Liver (tissue), 9 donors: ENCODE measurements around the gene PSMB10. TPM values are rescaled to one million over a fixed set of nuclear protein-coding genes. Genes with fewer than 3 reads are reported as not detected.

Experiments used
- DNase-seq: peaks from one replicate; pipeline ENCODE4 v3.0.0-alpha.2; 2017; ENCODE audit warnings: low spot score
- H3K27ac ChIP-seq, 2 donors: one replicate each; pipeline ENCODE4 v1.7.0; 2013; ENCODE audit warnings: inconsistent platforms in 2 of 2, low read length in 2 of 2, control low read depth in 1 of 2, low read depth in 1 of 2, mild to moderate bottlenecking in 1 of 2
- H3K27me3 ChIP-seq, 4 donors: one replicate each; pipeline versions ENCODE4 v1.6.1 to v1.7.0; 2013; ENCODE audit warnings: low read length in 3 of 4, inconsistent platforms in 1 of 4, mild to moderate bottlenecking in 1 of 4, moderate library complexity in 1 of 4; ENCODE audit not compliant: control insufficient read depth in 4 of 4, insufficient read depth in 4 of 4
- H3K36me3 ChIP-seq, 4 donors: one replicate each; pipeline versions ENCODE4 v1.6.1 to v1.7.0; 2013; ENCODE audit warnings: low read length in 3 of 4, mild to moderate bottlenecking in 3 of 4, low read depth in 1 of 4, moderate library complexity in 1 of 4; ENCODE audit not compliant: control insufficient read depth in 4 of 4, insufficient read depth in 3 of 4
- H3K4me1 ChIP-seq, 4 donors: one replicate each; pipeline versions ENCODE4 v1.6.1 to v1.7.0; 2013; ENCODE audit warnings: low read length in 3 of 4, mild to moderate bottlenecking in 3 of 4, moderate library complexity in 1 of 4; ENCODE audit not compliant: control insufficient read depth in 4 of 4, insufficient read depth in 4 of 4
- H3K4me3 ChIP-seq, 3 donors: one replicate each; pipeline versions ENCODE4 v1.6.1 to v1.7.0; 2013; ENCODE audit warnings: low read length in 3 of 3, control low read depth in 1 of 3, low read depth in 1 of 3, mild to moderate bottlenecking in 1 of 3
- H3K9ac ChIP-seq, 2 donors: one replicate each; pipeline ENCODE4 v1.7.0; 2013; ENCODE audit warnings: low read length in 2 of 2, mild to moderate bottlenecking in 2 of 2, moderate library complexity in 2 of 2, control low read depth in 1 of 2, low read depth in 1 of 2
- H3K9me3 ChIP-seq, 4 donors: one replicate each; pipeline versions ENCODE4 v1.6.1 to v1.7.0; 2013; ENCODE audit warnings: low read length in 3 of 4; ENCODE audit not compliant: control insufficient read depth in 4 of 4
- ATF3 ChIP-seq: IDR thresholded peaks from 2 replicates; pipeline ENCODE4 v1.6.1; 2016; ENCODE audit warnings: antibody characterized with exemption
- EGR1 ChIP-seq, 2 donors: IDR thresholded peaks; 2 replicates each; pipeline ENCODE4 v1.6.1; 2016 to 2018; ENCODE audit warnings: antibody characterized with exemption in 2 of 2, low read depth in 2 of 2
- FOXA1 ChIP-seq: IDR thresholded peaks from 2 replicates; pipeline ENCODE4 v1.6.1; 2016; ENCODE audit warnings: antibody characterized with exemption
- FOXA2 ChIP-seq: IDR thresholded peaks from 2 replicates; pipeline ENCODE4 v1.6.1; 2016; ENCODE audit warnings: antibody characterized with exemption
- GABPA ChIP-seq, 2 donors: IDR thresholded peaks in 1 of 2; conservative IDR thresholded peaks in 1 of 2; 2 replicates each; pipeline ENCODE4 v1.6.1; 2016; ENCODE audit warnings: antibody characterized with exemption in 2 of 2, mild to moderate bottlenecking in 1 of 2, moderate library complexity in 1 of 2
- HNF4A ChIP-seq, 2 donors: conservative IDR thresholded peaks; 2 replicates each; pipeline ENCODE4 v1.6.1; 2016; ENCODE audit warnings: antibody characterized with exemption in 2 of 2, mild to moderate bottlenecking in 2 of 2
- HNF4G ChIP-seq: IDR thresholded peaks from 2 replicates; pipeline ENCODE4 v1.6.1; 2016; ENCODE audit warnings: antibody characterized with exemption
- JUND ChIP-seq, 2 donors: IDR thresholded peaks; 2 replicates each; pipeline ENCODE4 v1.6.1; 2016; ENCODE audit warnings: antibody characterized with exemption in 2 of 2
- MAX ChIP-seq: IDR thresholded peaks from 2 replicates; pipeline ENCODE4 v1.6.1; 2016; ENCODE audit warnings: antibody characterized with exemption
- NR2F2 ChIP-seq: IDR thresholded peaks from 2 replicates; pipeline ENCODE4 v1.6.1; 2016; ENCODE audit warnings: antibody characterized with exemption
- RAD21 ChIP-seq, 2 donors: IDR thresholded peaks; 2 replicates each; pipeline ENCODE4 v1.6.1; 2016; ENCODE audit warnings: antibody characterized with exemption in 2 of 2, mild to moderate bottlenecking in 2 of 2
- REST ChIP-seq: IDR thresholded peaks from 2 replicates; pipeline ENCODE4 v1.6.1; 2016; ENCODE audit warnings: antibody characterized with exemption, mild to moderate bottlenecking
- RXRA ChIP-seq, 2 donors: IDR thresholded peaks; 2 replicates each; pipeline ENCODE4 v1.6.1; 2017 to 2018; ENCODE audit warnings: antibody characterized with exemption in 2 of 2, mild to moderate bottlenecking in 1 of 2
- TAF1 ChIP-seq: conservative IDR thresholded peaks from 2 replicates; pipeline ENCODE4 v1.6.1; 2016; ENCODE audit warnings: antibody characterized with exemption, mild to moderate bottlenecking
- YY1 ChIP-seq: IDR thresholded peaks from 2 replicates; pipeline ENCODE4 v1.6.1; 2016; ENCODE audit warnings: antibody characterized with exemption, mild to moderate bottlenecking
- WGBS: extraction: QIAGEN DNeasy Blood & Tissue Kit; methylation state at CpG from one replicate; pipeline ENCODE4 v1.1.7; 2013; 5-methylcytosine and 5-hydroxymethylcytosine counted together
- polyA plus RNA-seq, 2 donors: library from polyadenylated mRNA; stranded (reverse) in 1 of 2; unstranded in 1 of 2; fragments of 200-250 nt in 1 of 2; fragments of >200 nt in 1 of 2; fragmentation: Nextera tagmentation in 1 of 2; extraction: Ambion mirVana in 1 of 2; gene quantifications; one replicate each; pipeline versions ENCODE4 v1.2.1 to v1.2.3, GENCODE V29; 2013 to 2015
- total RNA-seq, 2 donors: library from RNA; depleted of rRNA; stranded (reverse); fragments of >200 nt; gene quantifications; one replicate each; pipeline ENCODE4 v1.2.3, GENCODE V29; 2014
- donor health status: healthy.
- donor health status: healthy.
- donor health status: healthy.
- donor health status: healthy.
- donor health status: healthy.

Gene PSMB10
- total and polyA plus RNA-seq, 4 donors: 24.8 to 48.2 (median 32.3) TPM

GRCh38 chr16:67982011-67982696, 45.5 kb upstream of the PSMB10 start (continued):
- TF ChIP-seq TAF1: no peak
- TF ChIP-seq NR2F2: no peak
- TF ChIP-seq YY1: no peak
- TF ChIP-seq RAD21 (IDR thresholded peaks at IDR 0.05): no peak
- no peak for TF ChIP-seq HNF4A (conservative IDR thresholded peaks at IDR 0.05)

GRCh38 chr16:67979955-67980678, 43.5 kb upstream of the PSMB10 start, which contains the start of gene DPEP3:
DPEP3 (minus strand) TSS chr16:67980499; CDS start chr16:67980380, 119 bp downstream.
- no peaks in the 10 kb centered on the region for H3K27me3 ChIP-seq
- no peaks in the 10 kb centered on the region for H3K9me3 ChIP-seq
- H3K9ac ChIP-seq: no peak within 1 kb of the TSS
- 63% methylated on average over 62 of the region's 62 CpGs for WGBS
- H3K4me1 ChIP-seq: no peaks in the 10 kb centered on the region
- H3K4me3 ChIP-seq: no peak within 1 kb of the TSS
- DNase-seq: no peak
- no peaks in the 10 kb centered on the region for H3K36me3 ChIP-seq
- no peak within 1 kb of the TSS for H3K27ac ChIP-seq
- TF ChIP-seq JUND (IDR thresholded peaks at IDR 0.05): no peak
- no peak for TF ChIP-seq MAX
- TF ChIP-seq GABPA (IDR thresholded peaks at IDR 0.05 in 1 of 2, conservative IDR thresholded peaks at IDR 0.05 in 1 of 2): no peak
- TF ChIP-seq HNF4G: no peak
- TF ChIP-seq EGR1 (IDR thresholded peaks at IDR 0.05; ENCODE audit: low read depth in 2 of 2): no peak
- no peak for TF ChIP-seq FOXA2
- no peak for TF ChIP-seq REST
- TF ChIP-seq ATF3: no peak
- TF ChIP-seq RAD21 (IDR thresholded peaks at IDR 0.05): no peak

GRCh38 chr16:67977469-67978227, 41.0 kb upstream of the PSMB10 start:
- no peak for DNase-seq
- Histone ChIP-seq H3K27ac (no peak overlapping the region), H3K36me3 (no peaks in the 10 kb centered on the region), H3K9me3 (no peaks in the 10 kb centered on the region), H3K27me3 (no peaks in the 10 kb centered on the region), H3K9ac (no peak overlapping the region), H3K4me3 (no peak overlapping the region), H3K4me1 (no peaks in the 10 kb centered on the region)
- TF ChIP-seq EGR1 (IDR thresholded peaks at IDR 0.05; ENCODE audit: low read depth in 2 of 2) (no peak), HNF4A (conservative IDR thresholded peaks at IDR 0.05) (no peak), FOXA2 (no peak), JUND (IDR thresholded peaks at IDR 0.05) (no peak), RXRA (IDR thresholded peaks at IDR 0.05) (no peak), FOXA1 (no peak), GABPA (IDR thresholded peaks at IDR 0.05 in 1 of 2, conservative IDR thresholded peaks at IDR 0.05 in 1 of 2) (no peak), YY1 (no peak), NR2F2 (no peak)
- WGBS: 84% methylated on average over 9 of the region's 9 CpGs
